NCI-H2171 (cell line): ENCODE measurements around the gene LYRM4.

ENCODE experiments used
- DNase-seq: peaks from one replicate; lab custom pipeline; 2025; lab: John Stamatoyannopoulos, UW

Gene LYRM4

DNA sequence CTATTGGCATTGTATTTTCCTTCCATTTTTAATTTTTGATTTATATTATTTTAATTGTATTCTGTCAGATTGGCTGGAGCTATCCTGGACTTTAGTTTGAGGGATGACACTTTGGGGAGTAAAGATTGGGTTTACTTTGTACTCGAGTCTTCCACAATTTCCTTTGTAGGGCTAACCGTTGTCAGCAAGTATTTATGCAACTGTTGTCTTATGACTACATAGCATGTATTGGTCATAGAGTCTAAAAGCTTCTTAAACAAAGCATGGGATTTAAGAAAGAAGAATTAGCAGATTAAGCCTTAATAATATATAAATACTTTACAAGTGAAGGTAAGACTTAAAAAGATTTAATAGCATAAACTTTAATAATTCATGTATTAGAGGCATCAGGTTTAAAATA, 20.2 kb upstream of the LYRM4 start:
- no peak for DNase-seq

DNA sequence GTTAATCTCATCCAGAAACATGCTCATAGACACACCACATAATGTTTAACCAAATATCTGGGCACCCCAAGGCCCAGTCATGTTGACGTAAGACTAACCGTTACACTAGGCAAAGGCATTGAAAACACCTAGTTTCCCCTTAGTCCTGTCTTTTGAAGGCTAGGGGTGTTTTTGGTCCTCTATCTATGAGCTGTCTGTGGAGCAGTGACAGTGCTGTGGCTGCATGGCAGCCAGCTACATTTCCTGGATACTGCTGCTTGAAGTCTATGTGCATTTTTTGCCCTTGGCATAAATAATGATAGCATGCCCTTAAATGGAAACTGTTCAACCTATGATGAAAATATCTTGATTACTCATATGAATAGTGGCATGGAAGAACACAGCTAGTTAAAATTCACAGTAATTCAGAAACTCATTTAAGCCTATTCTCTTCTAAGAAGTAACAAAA, 19.2 kb upstream of the LYRM4 start:
- DNase-seq, result no peak

DNA sequence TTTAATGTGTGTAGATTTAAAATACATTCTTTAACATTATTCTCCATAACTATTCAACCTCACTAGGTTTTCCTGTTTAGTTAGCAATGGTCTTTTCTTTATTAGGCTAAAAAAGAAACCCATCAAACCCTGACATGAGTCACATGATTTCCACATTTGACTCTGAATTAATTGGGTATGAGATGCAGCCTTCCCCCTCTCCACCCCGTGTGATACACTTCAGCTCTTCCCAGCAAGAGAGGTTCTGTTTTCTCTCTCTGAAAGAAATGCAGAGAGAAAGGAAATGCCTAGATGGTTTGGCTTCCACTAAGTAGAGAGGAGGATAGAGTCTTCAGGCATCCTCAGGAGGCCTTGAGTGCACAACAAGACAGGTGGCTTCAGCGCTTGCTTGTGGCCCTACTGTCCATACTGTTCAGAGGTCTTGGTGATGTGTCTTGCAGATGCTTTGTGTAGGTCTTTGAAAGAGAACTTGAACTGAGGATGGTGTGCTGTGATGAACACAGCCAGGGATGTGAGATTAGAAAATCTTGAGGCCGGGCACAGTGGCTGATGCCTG, 17.9 kb upstream of the LYRM4 start:
- DNase-seq, result no peak

DNA sequence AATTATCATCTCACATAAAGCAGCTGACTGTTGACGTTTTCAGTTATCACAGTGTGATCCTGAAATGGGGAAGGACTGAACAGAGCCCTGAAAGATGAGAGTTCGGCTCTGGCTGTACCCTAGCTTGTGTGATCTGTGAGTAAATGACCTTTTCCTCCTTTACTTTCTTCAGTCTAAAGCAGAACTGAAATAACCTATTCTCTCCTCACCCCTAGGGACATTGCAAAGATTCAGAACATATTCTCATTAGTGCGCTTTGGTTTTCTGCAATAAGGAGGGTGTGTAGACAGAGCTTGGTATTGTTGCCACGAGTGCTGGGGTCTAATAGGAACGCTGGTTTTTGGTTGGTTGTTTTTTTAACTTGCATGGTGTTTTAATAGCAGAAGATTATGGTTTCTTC, 17.3 kb upstream of the LYRM4 start:
- no peak for DNase-seq

DNA sequence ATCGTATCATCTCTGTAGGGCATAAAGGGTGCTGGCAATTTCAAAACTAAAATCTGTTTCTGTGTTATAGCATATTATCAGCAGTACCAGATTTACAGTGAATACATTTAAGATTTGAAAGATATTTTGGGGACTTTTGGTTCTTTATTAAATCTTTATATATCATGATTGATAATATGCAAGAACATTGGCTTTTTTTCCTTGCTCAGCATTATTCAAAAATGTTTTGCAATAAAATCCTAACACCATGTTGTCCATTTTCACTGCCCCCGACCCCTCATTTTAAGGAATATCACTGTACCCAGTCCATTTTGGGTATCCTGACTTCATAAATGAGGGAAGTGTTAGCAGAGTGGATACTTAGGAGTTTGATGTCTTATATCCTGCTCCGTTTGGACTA, 16.8 kb upstream of the LYRM4 start:
- no peak for DNase-seq

DNA sequence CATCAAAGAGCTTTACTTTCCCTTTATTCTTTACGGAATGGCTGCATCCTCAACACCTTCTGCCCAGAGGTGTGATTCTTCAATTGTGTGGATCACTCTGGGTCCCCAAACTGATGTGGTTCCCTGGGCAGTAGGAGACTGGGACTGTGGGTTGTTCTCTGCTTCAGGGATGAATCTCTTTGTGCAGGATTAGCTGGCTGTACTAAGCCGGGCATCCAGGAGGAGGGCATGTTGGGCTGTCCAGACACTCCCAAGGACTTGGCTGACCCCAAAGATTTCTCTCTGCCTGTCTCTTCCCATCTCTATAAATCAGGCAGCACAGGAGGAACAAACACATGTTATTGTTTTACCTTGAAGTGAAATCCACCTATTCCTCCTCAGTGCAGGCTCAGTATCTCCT, 15.8 kb upstream of the LYRM4 start:
- no peak for DNase-seq

DNA sequence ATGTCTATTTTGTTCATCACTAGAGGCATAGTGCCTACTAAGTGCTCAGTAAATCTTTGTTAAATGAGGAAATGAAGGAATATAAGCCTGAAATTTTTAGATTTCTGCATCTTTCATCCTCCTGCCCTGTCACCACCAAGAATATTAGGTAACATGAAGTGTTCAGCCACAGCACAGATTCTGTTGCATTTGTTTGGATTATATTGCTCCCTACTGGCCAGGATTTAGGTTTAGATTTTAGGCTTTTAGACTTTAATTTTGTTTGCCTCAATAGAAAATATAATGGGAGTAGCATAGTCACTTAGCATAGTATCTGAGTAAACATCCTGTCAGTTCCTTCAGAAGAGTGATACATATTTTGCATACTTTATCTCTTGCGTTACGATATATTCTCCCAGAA, 14.7 kb upstream of the LYRM4 start:
- DNase-seq, result no peak

DNA sequence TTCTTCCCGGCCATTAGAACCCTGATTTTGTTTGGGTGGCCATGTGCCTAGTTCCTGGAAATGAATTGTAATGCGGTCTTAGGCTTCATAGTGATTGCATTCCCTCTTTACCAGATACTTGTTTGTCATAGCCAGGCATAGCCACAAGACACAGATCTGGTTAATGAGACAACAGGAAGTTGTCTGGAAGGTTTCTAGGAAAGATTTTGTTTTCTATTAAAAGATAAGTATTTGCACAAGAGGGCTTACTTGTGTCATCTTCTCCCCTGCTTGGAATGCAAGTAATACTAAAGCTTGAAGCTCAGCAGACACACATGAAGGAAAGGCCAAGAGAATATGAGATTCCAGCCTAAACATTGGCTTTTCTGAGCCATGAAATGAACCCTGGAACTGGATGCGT, 13.5 kb upstream of the LYRM4 start:
- DNase-seq, result no peak

DNA sequence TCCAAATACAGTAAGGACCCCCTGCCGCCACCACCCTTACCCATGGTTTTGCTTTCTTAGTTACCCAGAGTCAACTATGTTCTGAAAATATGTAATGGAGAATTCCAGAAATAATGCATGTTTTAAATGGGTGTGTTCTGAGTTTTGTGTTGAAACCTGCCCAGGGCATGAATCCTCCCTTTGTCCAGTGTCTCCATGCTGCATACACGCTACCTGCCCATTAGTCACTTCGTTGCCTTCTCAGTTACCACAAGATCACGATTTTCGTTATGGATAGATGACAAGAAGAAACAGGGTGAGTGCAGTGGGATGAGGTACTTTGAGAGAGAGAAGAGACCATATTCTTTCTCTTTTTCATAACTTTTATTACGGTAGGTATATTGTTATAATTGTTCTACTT, 11.2 kb upstream of the LYRM4 start:
- DNase-seq, result no peak

DNA sequence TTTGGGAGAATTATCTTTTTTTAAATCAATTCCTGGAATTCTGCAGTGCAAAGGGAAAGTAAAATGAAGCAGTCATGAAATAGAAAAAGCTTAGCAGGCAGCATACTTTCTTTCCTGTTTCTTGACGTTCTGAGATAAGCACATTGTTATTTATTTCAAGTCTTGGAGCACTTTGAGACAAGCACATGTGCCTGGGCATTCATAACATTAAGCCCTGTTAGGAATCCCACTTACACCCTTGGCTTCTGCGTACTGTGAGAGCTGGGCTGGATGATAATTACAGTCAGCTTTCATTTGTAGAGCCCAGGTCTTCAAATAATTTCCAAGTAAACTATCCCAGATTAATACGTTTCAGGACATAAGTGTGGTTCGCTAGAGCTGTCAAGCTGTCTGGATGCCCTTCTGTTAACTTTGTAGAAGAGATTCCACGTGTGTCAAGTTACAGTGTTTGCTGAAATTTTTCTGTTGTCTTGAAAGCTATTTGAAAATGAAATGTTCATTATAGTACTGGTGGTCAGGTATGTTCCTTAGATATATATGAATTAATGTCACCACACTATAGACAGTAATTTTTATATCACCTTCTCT, 9.4 kb upstream of the LYRM4 start:
- DNase-seq, result no peak

DNA sequence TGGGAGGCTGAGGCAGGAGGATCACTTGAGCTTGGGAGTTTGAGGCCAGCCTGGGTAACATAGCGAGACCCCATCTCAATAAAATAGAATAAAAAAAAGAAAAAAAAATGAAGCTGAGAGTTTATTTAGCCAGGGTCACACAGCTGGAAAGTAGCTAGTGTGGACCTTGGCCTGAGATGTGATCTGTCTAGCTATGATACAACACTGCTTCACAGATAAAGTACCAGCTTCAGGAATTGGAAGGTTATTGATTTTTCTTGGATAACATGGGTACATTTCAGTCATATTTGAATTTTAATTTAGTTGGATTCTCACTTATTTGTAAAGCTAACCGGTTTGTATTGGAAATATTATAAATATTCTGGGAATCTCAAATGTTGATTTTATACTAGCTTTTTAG, 5.7 kb upstream of the LYRM4 start:
- no peak for DNase-seq

DNA sequence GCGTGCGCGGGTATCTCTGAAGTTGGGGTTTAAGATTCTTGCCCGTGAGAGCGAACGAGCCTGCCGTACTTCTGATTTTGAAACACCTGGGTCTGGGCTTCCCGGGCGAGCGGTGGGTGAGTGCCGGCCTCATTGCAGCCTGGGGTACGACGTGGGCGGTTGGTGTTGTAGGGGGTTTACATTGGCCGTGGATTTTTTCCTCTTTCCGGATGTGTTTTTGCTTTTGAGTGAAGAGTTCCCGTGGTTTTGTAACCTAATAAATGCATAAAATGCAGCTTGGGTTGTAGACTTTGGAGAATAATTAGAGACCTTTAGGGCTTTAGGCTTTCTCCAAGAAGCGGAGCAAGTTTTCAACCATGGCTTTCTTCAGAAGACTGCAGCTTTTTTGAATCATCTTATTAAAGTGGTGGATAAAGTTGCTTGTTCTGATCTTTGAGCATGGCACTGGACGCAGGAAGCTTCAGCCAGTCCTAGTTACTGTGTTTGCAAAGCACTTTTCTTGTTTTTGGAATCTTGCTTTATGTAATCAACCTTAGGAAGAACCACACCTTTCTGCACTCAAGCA, 877 bp upstream of the LYRM4 start:
- no peak for DNase-seq

DNA sequence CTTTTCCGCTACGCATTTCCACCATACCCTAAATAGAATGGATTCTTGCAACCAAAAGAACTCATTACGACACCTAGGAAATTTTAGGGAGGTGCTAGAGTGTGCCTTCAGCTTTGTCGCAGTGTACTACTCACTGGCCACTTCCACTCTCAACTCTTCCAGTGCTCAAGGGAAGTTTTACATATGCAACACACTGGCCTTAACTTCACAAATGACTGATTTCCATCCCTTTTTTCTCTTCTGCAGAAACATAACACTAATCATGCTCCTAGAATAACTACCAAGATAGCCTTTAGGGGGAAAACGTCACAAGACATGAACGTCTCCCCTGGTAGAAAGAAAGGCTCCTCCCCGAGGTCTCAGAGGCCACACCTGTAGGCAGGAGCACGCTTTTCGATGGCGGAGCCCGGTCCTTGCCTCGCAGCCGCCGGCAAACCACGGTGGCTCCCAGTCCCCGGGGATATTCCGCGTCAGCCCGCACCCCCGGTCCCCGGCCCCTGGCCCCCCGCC, 584 bp downstream of the LYRM4 start:
- peak; percentile 66 for DNase-seq

DNA sequence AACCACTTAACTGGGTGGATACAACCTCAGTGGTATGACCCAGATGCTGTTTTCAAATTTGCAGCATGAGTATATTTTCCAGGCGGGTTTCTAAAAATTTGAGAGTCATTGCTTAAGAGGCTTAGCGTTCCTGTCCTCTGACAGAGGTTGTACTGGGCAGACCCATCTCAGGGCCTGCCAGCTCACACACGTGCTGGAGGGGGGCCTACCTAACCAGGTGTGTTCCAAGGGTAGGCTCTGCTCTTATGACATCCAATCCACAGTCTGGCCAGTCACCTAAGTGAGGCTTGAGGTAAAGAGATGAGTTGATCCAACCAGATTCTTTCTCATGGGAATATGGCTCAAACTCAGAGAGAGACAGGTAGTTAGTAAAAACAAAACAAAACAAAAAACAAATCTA, 1.3 kb downstream of the LYRM4 start:
- no peak for DNase-seq

DNA sequence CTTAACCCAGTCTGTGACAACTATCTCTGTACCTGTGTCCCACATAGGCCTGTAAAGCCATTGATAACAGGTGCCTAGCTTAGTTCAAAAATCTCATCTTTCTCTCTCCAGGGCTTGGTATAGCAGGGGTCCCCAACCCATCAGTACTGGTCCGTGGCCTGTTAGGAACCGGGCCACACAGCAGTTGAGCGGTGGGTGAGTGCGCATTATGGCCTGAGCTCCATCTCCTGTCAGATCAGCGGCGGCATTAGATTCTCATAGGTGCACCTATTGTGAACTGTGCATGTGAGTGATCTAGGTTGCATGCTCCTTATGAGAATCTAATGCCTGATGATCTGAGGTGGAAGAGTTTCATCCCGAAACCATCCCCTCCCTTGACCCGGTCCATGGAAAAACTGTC, 3.4 kb downstream of the LYRM4 start:
- DNase-seq, result no peak

DNA sequence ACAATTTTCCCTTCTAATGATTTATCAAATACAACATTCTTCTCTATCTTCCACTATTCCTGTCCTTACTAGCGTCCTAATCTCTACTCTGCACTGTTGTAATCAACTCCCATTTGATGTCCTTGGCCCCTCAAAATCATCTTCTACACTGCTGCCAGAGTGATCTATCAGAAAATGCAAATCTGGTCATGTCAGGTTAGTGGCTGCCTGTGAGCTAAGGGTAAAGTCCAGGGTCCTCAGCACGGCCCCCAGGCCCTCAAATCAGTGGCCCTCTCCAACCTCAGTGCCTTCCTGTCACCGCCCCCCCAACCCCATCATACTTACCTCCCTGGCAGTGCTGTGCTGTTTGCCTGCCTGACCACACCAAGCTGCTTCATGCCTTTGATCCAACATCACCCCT, 3.8 kb downstream of the LYRM4 start:
- no peak for DNase-seq

DNA sequence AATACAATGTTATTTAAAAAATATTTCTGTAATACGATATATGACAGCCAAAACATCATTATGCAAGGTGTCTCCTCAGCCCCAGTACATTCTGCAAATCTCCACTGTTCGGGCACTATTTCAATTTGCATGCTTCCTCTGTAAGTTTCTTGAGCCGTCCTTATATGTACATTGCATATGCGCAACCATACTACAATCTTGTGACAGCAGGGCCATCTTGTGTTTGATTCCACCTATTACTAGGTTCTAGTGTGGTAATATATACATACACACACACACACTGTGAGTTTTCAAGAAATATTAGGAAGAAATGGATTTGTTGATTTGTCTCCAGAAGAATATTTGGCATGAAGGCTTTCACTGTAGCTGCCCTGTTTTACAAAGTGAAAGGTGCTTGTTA, 9.8 kb downstream of the LYRM4 start:
- no peak for DNase-seq

DNA sequence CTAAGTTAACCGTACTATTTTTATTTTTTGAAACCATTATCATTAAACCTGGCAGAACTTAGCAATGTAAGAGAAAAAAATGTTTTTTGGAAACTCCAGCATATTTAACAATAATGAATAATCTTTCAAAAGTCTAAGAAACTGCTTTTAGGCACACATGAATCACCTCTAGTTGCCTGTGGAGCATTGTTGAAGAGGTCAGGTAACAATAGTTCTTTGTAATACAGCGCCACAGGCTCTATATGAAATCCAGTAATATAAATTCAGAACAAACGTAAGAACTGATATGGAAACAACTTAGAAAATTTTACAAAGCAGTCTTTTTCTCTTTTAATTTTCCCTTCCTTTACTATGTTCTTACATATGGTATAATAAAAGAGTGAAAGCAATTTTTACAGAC, 10.3 kb downstream of the LYRM4 start:
- DNase-seq, result no peak

DNA sequence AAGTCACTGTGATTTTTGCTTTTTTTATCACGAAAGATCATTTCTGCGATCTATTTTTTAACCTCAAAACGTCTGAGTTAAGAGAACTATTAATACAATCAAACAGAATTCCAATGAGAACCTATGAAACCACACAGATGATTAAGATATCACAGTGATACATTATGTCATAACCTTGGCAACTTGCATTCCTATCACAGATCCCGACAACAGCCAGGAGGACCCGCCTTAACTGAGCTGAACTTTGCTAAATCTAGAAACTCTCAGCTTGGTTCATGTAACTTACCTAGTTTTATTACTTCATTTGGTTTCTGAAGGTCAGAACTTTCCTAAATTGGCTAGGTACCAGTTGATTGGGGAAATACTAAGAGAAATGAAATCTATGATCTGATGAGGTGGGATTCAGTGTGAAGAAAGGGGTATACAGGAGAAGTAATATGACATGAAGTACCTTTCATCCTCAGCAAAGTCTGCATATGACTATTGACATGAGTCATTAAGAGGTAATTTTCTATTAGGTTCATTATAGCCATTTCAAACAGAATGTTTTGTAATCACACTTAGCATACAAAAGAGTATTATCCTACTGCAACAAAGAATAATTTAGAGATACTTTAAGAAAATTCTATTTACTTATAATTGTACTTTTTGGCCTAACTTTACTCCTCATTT, 11.2 kb downstream of the LYRM4 start:
- no peak for DNase-seq

DNA sequence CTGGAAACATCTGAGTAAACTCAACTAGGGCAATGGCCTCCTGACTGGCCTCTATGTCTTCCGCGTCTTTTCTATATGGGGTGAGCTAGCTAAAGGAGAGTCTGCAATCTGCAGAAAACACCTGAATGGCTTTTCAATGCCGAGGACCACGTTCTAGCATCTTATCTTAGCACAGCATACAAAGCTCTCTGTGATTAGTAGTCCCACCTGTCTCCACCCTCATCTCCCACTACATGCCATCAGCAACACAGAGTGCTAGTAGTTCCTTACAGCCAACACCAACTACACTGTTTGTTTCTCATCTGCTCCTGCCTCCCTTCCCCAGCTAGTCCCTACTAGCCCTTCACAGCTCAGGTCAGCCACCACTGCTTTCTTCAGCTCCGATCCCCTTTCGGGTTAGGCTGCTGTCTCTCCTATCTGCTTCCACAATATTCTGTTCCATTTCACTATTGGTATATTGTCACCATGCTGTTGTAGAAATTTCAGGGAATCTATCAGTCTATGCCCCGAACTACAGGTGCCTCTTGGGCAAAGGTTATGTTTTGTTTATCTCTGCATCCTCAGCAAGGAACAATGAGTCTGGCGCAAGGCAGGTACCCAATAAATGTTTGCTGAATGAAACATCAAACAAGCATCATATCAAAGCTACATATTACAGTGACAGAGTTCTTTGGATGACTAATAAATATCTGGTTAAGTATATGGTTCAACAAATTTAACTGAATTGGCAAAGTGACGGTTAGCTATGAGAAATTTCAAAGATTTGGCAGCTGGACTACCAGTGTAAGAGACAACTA, 12.2 kb downstream of the LYRM4 start:
- no peak for DNase-seq

DNA sequence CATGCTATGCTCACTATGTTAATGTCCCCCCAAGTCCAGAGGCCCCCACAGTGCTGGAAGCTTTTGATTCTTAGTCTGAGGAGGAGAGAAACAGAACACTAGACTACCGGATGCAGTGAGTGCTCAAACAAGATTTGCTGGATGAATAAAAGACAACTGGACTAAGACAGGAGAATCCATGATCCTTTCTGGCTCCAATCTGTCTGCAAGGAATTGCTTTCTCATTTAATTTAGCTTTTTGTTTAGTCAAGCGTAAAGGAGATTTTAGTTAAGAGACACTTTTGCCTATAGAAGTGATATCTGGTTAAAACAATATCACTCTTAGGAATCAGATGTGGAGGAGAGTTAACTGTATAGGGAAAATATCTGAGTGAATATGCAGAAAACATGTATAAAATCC, 13.5 kb downstream of the LYRM4 start:
- DNase-seq, result no peak
